CD4-positive, alpha-beta T cell treated with Interleukin-1 beta for 1 hour (primary cell): ENCODE data around the gene ANKLE1.

Source experiments
- DNase-seq, 2 donors: peaks; one replicate each; pipeline ENCODE4 v3.0.0-alpha.2; 2020 to 2022

Gene ANKLE1

GRCh38 chr19:17309198-17309964 is 27.7 kb downstream of the ANKLE1 start, which contains the start of gene DDA1:
TSS of gene DDA1 (plus strand) at chr19:17309563. CDS start at chr19:17309655, 92 bp downstream.
- peak; percentile 100 for DNase-seq

GRCh38 chr19:17309965-17310461 is 28.3 kb downstream of the ANKLE1 start:
- no peak for DNase-seq

DNA sequence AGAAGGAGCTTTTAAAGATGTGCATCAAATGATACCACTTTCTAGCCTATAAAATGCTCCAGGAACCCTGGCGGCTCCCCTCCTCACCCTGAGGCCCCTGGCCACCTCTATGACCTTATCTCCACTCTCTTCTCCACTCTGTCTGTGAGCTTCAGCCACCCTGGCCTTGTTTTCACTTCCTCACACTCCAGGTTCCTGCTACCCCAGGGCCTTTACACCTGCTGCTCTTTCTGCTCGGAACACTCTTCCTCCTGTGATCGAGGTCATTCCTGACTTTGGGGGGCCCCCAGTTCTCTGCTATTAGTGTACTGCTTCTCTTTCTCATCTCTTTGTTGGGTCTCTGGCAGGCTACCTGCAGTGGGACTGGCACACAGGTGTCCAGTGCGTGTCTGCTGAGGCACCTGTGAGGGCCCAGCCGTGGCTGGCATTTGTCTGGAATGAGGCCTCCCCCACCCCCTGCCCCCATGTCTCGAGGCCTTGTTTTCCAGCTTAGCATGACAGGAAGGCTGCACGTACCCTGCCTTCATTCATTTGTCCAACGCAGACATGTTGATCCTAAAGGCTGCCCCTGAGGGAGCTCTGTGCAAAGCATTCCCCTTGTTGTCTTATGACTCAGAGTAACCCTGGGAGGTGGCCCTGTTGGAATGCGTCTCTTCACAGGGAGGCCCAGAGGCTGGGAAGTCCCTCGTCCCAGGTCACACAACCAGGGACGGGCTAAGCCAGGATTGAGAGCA is 29.9 kb downstream of the ANKLE1 start:
- no peak for DNase-seq

DNA sequence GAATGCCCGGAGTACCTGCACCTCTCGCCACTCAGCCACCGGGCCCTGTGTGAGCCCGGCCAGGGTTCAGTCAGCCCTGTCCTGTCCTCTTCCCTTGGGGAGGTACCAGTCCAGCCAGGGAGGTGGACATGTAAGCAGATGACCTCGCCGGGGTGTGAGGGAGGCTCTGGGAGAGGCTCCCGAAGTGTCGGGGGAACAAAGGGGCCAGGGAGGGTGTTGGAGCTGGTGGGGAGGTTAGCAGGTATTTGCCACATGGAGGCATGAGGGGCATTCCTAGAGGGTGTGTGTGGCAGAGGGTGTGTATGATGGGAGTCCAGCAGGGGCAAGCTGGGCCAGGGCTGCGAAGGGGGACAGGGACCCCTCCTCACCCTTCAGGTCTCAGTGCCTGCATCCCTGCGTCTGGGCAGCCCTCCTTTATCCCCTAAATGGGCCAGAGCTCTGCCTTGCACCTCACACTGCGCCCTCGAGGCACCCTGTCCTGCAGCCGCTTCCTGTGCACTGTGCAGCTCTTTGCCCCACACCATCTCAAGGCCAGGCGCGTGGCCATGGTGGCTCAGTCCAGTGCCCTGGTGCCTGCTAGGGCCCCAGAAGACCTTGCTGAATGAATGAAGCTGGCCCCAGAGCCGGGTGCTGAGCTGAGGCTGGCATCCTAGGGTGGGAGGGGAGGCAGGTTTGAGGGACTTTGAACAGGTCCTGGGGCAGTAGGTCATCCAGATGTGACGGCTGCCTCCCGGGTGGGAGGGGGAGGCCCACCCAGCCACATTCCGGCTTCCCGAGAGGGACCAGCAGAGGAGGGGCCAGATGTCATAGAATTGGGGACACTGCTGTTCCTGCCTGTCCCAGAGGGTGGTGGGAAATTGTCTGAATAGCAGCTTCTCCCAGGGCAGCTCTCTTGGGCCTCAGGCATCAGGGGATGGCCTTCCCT is 30.8 kb downstream of the ANKLE1 start:
- DNase-seq: no peak

- DNase-seq: no peak
Observed at GRCh38 chr19:17314007-17314593, 32.4 kb downstream of the ANKLE1 start.

GRCh38 chr19:17318966-17319365 is 37.3 kb downstream of the ANKLE1 start:
- no peak for DNase-seq

- no peak for DNase-seq
Observed at GRCh38 chr19:17319473-17320238, 38.0 kb downstream of the ANKLE1 start.

DNA sequence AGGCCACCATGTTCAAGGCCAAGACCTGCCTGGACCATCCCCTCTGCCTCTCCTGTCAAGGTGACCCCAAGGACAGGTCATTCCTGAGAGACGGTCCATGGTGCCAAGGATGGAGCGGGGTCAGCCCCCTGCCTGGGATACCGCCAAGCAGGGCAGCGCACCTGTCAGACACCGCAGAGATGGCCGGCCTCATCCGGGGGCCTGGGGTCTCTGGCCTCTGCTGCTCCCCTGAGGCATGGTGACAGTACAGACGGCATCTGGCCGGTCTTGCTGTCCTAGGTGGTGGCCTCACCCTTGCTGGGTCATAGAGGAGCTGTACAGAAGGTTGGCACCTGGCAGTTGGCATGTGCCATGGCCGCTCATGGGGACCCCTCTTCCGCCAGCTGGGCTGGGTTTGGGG is 38.7 kb downstream of the ANKLE1 start:
- no peak for DNase-seq

- no peak for DNase-seq
Observed at GRCh38 chr19:17321655-17322489, 40.2 kb downstream of the ANKLE1 start.

GRCh38 chr19:17322854-17323253 is 41.2 kb downstream of the ANKLE1 start:
- no peak for DNase-seq

GRCh38 chr19:17323300-17323963 is 41.7 kb downstream of the ANKLE1 start:
- no peak for DNase-seq

DNA sequence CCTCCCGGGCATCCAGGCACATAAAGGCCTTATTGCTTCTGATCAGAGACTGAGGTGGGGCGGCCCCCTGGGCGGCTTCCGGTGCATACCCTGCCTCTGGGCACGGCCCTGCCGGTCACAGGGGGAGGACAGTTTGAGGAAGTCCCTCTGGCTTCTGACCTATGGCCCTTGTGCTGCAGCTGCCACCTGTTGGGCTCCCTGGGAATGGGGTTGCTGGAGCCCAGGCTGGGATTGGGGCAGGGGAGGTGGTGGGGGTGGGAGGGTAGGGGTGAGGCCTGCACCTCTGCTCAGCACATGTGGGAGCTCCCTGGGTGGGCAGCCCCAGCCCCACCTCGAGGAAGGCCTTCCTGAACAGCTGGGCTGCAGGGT is 42.2 kb downstream of the ANKLE1 start:
- DNase-seq: peak in 1 of 2 donors; percentile 21

DNA sequence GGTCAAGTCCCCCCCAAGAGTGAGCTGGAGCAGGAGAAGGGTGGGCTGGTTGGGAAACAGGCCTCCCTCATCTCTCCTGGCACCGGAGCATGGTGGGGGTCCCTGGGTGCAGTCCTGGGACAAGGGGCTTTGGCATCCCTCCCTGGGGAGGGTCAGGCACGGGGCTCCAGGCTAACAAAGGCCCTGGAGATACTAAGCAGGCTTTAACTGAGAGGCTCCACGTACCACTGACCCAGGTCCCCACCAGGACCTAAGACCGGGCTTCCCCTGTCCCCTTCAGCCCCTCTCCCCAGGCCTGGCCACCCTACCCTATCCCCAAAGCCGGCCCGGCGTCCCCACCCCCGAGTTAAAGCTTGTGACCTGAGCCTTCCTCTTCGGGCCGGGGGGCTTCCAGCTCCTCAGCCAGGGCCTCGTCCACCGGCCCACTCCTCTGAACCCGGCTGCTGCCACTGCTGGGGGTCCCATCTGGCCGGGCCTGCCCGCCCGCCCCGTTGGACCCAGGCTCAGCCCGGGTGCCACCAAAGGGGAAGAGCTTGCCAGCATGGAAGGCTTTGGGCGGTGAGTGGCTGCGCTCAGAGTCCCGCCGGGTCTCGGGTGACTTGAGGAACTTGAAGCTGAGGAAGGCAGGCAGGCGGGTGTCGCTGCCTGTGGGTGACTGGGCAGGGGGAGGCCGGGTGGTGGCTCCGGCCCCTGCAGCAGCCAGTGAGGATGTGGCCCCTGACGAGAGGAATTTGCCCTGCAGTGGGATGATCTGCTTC is 42.8 kb downstream of the ANKLE1 start:
- no peak for DNase-seq

DNA sequence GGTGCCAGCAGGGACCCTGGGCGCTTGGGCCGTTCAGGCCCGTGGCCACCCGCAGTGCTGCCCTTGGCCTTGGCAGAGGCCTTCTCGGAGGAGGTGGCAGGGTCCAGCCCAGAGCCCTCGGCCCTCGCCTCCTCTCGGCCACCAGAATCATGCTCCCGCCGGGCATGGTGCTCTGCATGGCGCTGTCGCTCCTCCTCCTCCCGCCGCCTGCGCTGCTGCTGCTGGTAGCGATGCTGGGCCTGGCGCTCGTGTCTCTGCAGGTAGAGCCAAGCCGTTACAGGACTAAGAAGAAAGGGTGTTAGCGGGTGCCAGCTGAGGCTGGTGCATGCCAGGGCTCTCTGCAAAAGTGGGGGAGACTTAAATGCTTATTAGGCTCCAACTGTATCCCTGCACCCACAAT is 43.4 kb downstream of the ANKLE1 start:
- no peak for DNase-seq

- DNase-seq: no peak
Observed at GRCh38 chr19:17325881-17326594, 44.3 kb downstream of the ANKLE1 start.

- DNase-seq: no peak
Observed at GRCh38 chr19:17326595-17326966, 44.9 kb downstream of the ANKLE1 start.

- no peak for DNase-seq
Observed at GRCh38 chr19:17327068-17327653, 45.5 kb downstream of the ANKLE1 start.
